Caki2 (cell line): ENCODE data around the gene STX8. TPM values are rescaled to one million over a fixed set of nuclear protein-coding genes. Genes with fewer than 3 reads are reported as not detected.

Experiments
- DNase-seq: peaks from one replicate; pipeline ENCODE4 v3.0.0-alpha.2; 2015; ENCODE audit warnings: low read depth
- in situ Hi-C: cut with HindIII; loops from 2 replicates; pipeline ENCODE4 v1.10.0; 2016; ENCODE audit warnings: low sequenced_read_pairs, low pct_unique_long_range_greater_than_20kb, mixed read lengths
- total RNA-seq: library from RNA; depleted of rRNA; stranded (reverse); fragments of >200 nt; shearing (Covaris generic); gene quantifications from 2 replicates; pipeline ENCODE4 v1.2.3, GENCODE V29; 2014; ENCODE audit warnings: low replicate concordance

The STX8 gene
- total RNA-seq, 1 experiment from 2014 or later: 34.0 TPM

GRCh38 chr17:9218911-9219310 is 356.7 kb downstream of the STX8 start:
- in situ Hi-C loops: no loop called here
- DNase-seq: no peak

- no peak for DNase-seq
- in situ Hi-C loops: no loop called here
Observed at GRCh38 chr17:9218064-9218635, 357.5 kb downstream of the STX8 start.

DNA sequence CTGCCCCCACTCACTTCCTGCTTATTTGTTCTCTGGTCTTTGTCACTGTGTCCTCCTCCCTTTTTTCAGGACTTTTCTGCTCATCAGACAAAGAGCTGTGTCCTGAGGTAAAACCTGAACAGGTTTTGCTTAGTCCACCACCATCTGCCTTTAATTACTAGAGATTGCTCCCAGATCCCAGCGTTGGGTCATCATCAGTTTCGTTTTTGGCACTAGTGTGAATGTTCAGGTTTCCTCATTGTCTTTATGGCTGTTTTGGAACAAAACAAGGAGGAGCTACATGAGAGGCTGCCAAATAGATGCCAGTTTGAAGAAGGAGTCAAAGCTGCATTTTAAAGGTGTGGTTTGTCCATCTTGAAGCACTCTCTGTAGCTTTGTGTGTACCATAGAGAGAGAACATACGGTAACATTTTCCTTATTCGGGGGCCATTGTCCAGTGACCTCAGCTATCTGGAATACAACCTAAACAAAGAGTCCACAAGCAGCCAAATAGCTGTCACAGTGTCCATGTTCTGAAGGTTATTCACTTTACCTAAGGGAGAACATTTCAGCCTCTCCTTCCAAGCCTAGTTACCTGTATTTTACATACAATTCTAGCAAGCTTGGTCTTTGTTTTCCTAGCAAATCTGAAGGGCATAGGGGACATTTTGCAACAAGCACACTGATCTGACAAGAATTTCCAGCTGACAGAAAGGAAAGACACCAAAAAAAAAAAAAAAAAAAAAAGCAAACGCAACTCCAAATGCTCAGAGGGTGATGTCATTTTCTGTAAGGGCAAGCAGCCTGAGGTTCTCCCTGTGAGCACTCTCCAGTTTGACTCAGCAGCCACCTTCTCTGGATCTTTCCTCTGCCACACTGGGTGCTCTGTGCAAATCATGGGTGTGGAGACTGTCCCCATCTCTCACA is 358.2 kb downstream of the STX8 start:
- in situ Hi-C loops: no loop called here
- DNase-seq: no peak

DNA sequence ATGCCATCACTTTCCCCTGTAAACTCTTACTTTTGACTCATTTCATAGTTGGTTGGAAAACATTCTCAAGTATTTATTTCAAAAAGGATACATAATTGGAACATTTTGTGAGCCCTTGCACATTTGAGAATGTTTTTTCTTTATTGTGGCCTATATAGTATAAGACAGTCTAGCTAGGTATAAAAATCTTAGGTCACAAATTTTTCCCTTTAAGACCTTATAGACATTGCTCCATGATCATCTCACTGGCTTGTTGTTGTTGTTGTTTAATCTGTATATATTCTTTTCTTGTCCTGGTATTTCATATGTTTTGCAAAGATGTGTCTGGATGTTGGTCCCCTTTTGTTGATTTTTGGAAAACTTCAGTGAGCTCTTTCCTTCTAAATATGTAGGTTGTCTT is 360.2 kb downstream of the STX8 start:
- in situ Hi-C loops: no loop called here
- no peak for DNase-seq

DNA sequence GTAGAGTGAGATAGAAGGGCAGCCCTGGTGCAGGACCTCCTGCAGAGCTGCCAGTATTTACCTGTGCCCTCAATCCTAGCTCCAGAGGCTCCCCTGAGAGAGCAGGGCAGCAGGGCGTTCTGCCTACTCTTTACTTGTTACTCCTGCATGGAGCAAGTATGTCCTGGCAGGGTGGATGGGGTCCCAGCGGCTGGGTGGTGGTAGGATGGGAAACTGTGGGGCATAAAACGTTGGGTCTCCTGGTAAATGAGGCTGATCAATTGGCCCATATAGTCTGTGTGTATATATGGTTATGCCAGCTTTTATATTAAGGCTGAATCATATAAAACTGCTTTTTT is 362.3 kb downstream of the STX8 start:
- in situ Hi-C loops: no loop called here
- no peak for DNase-seq

DNA sequence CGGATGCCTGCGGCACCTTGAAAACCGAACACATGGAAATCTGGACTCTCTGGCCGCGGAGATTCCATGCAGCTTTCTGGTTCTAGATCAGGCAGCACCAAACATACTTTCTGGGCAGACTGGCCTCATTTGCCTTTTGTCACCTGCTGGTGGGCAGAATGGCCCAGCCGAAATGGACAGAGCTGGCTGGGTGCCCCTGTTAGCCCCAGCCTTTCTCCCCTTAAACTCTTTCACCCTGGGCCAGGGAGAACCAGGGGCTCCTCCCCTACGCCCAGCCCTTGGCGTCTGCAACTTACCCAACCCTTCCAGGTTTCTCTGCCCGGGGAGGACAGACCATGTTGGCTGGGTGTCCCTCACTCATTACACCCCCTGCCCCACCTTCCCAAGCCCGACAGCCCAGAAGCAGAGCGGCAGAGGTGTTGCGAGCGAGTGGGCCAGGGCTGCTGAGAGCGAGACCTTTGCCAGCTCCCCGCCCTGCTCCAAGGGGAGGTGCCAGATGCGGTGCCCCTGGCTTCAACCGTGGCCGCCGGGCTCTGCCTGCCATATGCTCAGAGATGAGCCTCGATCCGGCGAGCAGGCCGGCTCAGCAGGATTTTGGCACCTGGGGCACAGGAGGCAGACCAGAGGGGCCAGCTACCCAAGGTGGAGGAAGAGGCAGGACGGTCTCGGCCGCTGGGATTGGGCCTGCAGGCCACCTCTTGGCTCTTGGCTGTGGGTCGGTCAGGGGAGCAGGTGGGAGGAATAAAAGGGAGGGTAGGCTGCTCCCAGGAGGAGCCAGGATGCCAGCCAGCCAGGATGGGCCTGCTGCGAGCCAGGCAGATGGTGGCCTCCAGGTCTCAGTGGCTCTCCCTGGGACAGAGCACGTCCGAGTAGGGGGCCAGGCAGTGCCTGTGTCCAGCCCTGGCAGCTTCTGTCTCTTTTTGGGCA is 363.0 kb downstream of the STX8 start:
- in situ Hi-C loops: no loop called here
- no peak for DNase-seq

DNA sequence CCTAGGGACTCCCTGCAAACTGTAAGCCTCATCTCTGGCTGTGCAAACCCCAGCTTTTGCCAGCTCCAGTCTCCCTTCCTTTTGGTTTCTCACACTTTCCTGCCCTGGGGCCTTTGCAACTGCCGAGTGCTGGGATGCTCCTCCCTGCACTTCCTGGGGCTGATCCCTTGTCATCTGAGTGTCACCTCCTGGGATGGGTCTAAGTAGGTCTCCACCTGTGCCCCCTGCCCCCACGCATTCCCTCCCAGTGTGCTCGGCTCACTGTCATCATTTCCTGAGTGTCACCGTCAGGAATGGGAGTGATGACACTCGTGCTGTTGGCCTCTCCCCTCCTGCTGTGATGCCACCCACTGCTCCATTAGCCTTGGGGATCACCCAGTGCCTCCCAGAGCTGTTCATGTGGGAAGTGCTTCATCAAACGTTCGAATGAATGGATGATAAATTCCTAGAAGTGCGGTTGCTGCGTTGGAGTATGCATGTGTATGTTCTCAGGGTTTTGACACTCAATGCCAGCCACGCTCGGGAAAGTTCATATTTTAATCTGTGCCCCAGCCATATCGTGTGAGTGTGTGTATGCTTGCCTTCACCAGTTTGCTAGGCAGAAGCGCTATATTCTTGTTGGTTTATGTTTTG is 364.4 kb downstream of the STX8 start:
- DNase-seq: no peak
- in situ Hi-C loops: no loop called here

DNA sequence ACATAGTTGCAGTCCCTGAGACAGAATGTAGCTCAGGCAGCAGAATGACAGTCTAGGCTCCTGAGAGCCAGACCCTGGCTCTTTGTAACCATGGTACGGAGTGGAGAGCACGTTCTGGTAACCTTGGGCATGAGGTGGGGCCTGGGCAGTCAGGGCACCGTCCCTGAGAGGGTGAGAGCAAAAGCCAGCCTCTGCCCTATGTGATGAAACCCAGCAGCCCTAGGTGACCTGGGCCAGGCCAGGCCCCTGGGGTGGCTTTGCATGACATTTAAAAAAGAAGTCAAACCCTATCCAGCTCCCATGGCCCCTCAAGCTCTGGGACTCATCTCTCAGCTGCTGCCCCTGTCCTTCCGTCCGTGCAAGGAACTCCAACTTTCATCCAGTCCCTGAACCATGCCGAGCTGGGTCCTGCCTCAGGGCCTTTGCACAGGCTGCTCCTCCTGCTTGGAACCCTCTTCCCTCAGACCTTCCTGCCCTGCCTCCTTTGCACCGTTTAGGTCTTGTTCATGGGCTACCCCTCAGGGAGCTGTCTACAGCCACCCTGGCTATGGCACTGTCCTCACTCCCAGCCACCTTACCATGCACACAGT is 365.7 kb downstream of the STX8 start:
- in situ Hi-C loops: no loop called here
- no peak for DNase-seq

GRCh38 chr17:9209347-9209746 is 366.3 kb downstream of the STX8 start:
- in situ Hi-C loops: no loop called here
- no peak for DNase-seq

- in situ Hi-C loops: no loop called here
- no peak for DNase-seq
Observed at GRCh38 chr17:9208381-9209105, 367.1 kb downstream of the STX8 start.

GRCh38 chr17:9206741-9207332 is 368.8 kb downstream of the STX8 start:
- in situ Hi-C loops: no loop called here
- no peak for DNase-seq

GRCh38 chr17:9206410-9206703 is 369.3 kb downstream of the STX8 start:
- no peak for DNase-seq
- in situ Hi-C loops: no loop called here

GRCh38 chr17:9205520-9206409 is 369.9 kb downstream of the STX8 start:
- in situ Hi-C loops: no loop called here
- no peak for DNase-seq

DNA sequence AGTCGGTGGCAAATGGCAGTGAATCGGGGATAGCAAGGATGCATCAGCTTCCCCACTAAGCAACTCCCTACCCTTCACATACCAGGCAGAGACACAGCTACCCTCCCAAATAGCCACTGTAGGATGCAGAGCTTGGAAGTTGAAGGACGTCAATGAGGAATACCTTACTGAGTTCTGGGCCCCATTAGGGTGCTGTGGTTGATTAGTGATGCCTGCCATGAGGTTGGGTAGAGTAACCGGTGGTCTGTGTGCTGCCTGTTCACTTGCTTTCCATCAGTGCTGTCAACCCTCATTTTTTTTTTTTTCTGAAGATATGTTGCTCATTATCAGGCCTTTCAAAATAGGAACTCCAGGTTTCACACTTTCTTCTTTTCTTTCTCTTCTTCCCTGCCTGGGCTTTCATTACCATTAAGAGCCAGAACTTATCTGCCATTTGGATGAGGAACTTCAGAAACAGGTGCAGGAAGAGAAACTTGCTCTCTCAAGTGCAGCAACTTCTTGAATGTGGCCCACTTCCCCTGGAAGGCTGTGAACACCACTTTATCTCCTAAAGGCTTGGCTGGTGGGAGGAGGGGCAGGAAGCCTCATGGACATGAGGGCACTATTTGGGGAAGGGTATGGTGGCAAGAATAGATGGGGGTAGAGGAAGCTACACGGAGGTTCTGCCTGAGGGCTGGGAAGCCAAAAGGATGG is 370.8 kb downstream of the STX8 start:
- in situ Hi-C loops: no loop called here
- no peak for DNase-seq

DNA sequence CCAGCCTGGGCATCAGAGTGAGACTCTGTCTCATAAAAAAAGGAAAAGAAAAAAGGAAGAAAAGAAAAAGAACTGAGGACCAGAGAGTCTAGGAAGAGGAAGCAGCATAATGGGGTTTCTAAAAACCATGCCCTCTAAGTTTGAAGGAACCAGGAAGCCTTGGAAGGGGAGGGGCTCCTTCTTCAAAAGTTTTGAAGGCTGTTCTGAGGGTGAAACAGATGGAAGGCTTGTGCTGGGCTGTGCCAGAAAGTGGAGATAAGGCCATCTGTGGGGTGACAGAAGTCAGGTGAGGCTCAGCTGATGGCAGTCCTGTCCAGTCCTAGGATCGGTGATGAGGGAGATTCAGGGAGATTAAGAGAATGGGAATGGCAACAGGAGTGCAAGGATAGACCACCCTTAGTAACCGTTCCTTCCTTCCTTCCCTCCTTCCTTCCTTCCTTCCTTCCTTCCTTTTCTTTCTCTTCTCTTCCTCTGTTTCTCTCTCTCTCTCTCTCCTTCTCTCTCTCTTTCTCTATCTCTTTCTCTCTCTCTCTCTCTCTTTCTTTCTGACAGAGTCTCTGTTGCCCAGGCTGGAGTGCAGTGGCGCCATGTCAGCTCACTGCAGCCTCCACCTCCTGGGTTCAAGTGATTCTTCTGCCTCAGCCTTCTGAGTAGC is 371.7 kb downstream of the STX8 start:
- in situ Hi-C loops: no loop called here
- no peak for DNase-seq

GRCh38 chr17:9202532-9202931 is 373.1 kb downstream of the STX8 start:
- DNase-seq: no peak
- in situ Hi-C loops: no loop called here
